Stimulated activated CD8-positive, alpha-beta memory T cell treated with anti-CD3 and anti-CD28 coated beads, Interleukin-12 subunit alpha, Interleukin-12 subunit beta, amount 100 ng/mL, for 1 hour (primary cell): ENCODE data around the gene LRP8.

Experiments
- DNase-seq: peaks from one replicate; pipeline ENCODE4 v3.0.0-alpha.2; 2020; ENCODE audit warnings: low read depth

The LRP8 gene

DNA sequence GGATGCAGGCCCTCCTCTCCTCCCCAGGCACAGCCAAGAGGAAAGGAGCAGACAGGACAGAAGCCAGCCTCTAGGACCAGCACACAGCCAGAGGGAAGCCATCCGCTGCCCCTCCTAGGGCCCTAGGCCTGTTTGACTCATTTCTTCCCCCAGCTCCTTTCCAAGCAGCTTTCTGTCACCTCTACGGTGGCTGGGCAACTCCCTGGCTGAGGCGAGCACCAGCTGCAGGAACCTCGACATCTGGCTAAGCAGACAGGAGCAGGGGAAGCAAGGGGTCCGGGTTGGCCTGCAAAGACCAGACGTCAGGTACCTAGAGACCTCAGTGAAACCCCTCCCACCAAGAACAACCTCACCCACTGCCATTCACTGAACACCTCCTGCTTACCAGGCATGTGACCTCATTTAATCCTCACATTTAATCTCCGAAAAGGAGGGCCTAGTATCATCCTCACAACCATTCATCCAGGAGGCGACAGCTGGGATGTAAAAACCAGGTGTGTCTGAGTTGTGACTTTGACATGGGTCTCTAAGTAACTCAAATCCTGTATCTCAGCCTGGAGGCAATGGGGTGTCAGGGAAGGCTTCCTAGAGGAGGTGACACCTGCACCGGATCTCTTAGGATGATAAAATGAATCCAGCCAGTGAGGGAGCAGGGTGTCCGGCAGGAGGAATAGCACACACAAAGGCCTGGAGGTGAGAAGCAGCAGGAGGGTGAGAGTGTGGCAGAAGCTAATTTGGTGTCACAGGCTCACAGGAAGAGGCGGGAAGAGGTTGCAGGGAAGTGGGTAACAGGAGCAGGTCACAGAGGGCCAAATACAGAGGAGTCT, 5.9 kb downstream of the LRP8 start:
- DNase-seq = no peak

- no peak for DNase-seq
These were observed 6.5 kb downstream of the LRP8 start for GRCh38 chr1:53321366-53321765.

- no peak for DNase-seq
These were observed 7.2 kb downstream of the LRP8 start for GRCh38 chr1:53320646-53321045.

- DNase-seq = no peak
These were observed 8.4 kb downstream of the LRP8 start for GRCh38 chr1:53319296-53320101.

DNA sequence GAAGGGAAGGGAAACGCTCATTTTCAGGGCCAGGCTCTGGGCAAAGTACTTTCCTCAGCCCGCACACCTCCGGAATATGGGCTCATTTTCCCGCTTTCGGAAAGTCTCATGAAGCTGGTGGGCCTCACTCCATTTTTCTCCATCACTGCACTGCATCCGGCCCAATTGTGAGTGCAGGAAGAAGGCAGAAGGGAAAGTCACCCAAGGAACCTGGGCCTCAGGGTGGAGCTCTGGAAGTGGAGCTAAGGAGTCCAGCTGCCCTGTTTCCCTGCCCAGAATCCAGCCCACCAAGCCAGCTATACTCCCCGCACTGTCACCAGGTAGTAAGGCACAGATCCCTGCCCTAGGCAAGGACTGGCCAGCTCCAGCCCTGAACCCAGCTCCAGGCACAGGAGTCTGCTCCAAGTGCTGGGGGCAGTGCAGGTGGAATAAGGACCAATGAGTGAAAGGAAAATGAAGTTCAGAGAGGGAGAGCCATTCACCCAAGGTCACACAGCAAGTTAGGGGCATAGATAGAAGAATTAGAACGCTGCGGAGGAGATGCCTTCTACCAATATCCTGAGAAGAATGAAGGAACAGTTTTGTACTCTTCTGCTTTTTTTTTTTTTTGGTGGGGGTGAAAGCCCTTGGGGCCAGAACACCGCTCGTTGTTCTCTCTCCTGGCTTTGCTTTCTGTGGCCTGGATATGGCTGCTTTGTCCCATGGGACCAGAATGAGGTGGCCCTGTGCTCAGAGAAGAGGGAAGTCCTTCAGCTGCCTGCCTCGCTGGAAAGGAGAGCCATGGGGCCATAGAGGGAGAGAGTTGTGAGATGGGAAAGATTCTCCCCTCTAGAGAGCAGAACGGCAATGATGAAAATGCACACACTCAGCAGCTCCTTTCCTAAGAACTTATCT, 10.0 kb downstream of the LRP8 start:
- no peak for DNase-seq

DNA sequence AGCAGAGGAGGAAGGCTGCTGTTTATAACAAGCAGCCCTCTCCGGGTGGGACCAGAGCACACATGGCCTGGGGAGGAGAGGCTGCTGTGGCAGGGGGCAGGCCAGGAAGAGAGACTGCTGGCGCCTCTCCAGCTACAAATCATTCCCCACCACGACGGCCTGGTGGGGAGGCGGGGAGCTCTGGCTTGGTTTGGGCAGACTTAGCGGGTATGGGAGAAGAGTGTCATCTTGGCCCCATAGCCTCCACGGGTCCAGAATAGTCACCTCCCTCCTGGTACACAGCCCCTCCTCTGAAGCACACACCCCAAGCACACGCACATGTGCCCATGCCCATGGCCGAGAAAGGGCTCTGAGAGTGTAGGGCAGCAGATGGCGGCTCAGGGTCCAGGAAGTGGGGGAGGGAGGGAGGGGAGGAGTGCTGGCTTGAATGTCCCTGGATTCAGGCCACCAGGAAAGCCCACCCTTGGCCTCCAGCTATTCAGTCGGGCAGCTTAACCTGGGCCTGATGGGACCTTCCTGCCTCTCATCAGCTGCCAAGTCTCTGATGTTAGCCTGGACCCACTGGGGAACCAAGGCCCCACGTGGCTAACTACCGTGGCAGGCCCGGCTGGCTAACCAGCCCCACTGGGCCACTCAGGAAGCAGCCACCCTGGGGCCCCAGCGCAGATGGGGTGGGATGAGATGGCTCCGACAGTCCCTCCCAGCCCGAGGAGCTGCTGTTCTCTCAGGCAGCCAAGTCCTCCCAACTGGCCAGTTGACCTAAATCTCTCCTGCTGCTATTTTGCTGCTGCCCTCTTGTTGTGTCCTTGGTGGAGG, 10.9 kb downstream of the LRP8 start:
- DNase-seq = no peak

- DNase-seq = no peak
These were observed 11.5 kb downstream of the LRP8 start for GRCh38 chr1:53316424-53316765.

- no peak for DNase-seq
These were observed 12.1 kb downstream of the LRP8 start for GRCh38 chr1:53315456-53316423.

DNA sequence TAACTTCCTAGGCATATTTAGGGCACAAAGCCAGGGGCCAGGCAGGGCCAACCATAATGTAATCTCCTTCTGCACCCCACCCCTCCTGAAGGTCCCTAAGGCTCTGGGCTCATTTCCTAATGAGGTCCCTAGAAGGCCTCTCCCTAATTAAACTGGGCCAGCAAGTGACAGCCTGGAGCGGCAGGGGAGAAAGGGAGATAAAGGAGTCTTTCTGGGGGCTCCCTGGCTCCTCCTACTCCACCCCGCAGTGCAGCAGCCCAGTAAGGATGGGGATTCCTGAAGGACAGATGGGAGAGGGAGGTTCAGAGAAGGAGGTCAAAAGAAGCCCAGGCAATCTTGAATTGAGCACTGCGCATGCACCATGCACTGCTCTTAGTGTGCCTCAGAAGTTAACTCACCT, 12.8 kb downstream of the LRP8 start:
- no peak for DNase-seq

DNA sequence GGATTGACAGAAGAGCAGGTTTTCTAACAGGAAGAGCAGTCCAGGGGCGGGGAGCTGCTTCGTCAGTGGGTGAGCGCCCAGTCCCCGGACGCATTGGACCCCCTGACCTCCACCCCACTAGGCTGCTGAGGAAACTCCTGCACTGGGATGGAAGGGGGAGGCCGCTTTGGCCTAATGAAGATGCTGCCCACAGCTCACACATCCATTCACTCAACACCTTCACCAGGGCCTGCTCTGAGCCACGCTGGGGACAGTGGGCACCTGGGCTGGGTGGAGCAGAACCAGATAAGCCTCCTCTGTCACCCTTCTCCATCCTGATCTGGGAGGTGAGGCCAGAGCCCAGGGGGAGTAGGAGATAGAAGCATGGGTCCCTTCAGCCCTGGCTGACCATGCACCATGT, 13.3 kb downstream of the LRP8 start:
- no peak for DNase-seq

DNA sequence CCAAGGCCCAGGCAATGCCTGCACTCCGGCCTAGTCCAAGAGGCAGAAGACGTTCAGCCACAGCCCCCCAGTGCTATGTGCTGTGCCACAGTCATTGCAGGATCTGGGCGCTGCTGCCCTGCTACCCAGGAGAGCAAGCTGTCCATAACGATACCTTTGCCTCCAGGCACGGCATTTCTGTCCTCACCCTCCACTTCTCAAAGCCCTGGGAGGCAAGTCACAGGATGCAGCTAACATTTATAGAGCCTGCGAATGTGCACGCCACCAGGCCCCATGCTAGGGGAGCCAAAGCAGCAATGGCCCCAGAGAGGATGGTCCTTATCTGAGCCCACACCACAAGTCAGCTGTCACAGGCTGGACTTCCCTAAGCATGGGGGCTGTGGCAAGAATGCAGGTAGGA, 13.8 kb downstream of the LRP8 start:
- DNase-seq = no peak

GRCh38 chr1:53313556-53313955, 14.3 kb downstream of the LRP8 start:
- no peak for DNase-seq

GRCh38 chr1:53311702-53312305, 16.1 kb downstream of the LRP8 start:
- no peak for DNase-seq

GRCh38 chr1:53310847-53311681, 16.8 kb downstream of the LRP8 start:
- DNase-seq = no peak

DNA sequence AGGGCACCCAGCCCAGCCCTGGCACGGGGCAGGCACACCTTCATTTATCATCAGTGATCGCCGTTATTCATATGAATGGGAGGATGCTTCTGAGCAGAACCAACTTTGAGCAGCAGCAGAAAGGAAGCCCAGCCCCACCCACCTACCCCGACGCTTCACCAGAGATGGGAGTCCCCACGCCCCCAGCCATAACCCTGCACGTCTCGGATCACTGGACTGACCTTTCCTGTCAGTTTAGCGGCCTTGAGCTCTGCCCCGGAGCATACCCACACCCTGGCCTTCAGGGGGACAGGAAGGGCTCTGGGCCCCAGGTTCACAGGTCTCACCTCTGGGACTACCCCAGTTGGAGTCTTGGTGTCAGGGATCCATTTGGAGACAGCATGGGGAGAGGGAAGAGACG, 18.1 kb downstream of the LRP8 start:
- no peak for DNase-seq

GRCh38 chr1:53308506-53308905, 19.4 kb downstream of the LRP8 start:
- DNase-seq = no peak

DNA sequence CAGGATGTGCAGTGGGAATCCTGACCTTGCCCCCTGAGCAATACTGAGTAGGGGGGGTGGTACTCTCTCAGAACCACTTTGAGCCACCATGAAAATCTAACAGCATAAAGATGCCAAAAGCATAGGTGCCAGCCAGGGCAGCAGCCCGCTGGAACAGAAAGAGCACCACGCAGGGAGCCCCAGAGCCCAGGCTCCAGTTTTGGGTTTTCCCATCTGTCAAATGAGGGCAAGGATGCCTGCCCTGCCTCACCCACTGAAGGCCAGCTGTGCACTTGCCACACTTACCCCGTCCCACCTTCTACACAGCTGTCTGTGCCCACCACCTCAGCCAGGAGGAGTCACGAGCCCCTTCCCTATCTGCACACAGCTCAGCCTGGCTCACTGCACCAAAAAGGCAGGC, 20.8 kb downstream of the LRP8 start:
- no peak for DNase-seq

DNA sequence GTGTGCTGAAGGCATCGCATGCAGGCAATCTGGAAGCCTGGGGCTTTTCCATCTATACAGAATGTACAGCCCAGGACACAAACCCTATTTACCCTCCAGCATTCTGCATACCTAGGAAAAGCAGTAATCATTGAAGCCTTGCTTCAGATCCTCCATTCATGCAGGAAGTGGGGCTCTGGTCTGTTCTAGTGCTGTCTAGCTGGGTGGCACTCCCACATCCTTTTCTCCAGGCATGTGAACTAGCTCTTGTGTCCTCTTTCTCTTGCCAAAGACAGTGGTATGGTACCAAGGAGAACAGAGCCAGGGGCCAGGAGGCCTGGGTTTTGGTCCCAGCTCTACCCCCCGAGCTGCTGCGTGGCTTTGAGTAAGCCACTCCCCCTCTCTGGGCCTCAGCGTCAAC, 21.7 kb downstream of the LRP8 start:
- no peak for DNase-seq

DNA sequence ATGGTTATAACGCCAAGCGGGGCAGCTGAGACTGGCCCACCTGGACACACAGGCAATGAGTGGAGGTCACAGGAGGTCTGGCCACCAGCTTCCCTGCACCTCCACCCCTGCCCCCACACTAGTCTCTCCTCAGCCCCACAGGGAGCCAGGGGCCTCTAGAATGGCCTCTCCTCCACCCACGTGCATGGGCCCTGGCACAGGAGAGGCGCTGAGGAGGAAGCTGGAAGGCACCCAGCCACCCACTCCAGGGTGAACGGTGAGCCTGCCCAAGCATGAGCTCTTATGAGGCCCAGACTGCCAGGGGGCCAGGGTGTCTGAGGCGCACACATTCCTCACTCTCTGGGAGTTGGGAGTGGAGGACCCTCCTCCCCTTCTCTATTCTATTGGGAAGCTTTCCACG, 22.2 kb downstream of the LRP8 start:
- DNase-seq = no peak
